ENCODE data around the gene KIF5C.

GRCh38 chr2:148965623-148966437 is 90.8 kb downstream of the KIF5C start:
- TF ChIP-seq CTCF (IDR thresholded peaks at IDR 0.05) (no peak), POLR2A (IDR thresholded peaks at IDR 0.05) (no peak)

Measured in breast epithelium (tissue), 3 donors.